Measurements from ENCODE around the gene TULP1.

Gene TULP1

DNA sequence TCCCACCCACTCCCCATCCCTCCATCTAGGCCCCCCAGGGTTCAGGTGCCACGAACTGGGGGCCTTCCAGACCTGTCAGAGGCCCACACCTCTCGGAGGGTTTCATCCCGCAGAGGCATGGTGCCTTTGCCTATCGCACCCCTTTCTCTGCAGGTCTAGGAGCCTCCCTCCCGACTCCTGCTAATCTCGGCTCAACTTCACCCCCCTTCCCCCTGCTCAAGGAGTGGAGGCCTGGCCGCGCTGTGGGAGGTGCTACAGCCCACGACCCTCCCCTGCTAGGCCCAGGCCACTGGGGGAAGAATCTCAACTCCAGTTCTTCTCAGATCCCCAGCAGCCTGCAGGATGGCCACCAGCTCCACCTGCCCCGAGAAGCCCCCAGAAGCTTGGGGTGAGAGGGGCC lies at the start of gene TULP1:
Gene TULP1 (minus strand): TSS at position 157 of the 400 bp plus-strand sequence. CDS start 38 bp downstream, at position 119.
- Histone ChIP-seq H3K36me3 (no peaks in the 10 kb centered on the region), H3K4me1 (peaks cover 17 to 45% (median 37%) of the 10 kb centered on the region in 10 experiments), H3K27ac (no peak within 1 kb of the TSS), H3K9me3 (replicated peaks in 1 of 11) (no peaks in the 10 kb centered on the region), H4K20me1 (peaks cover 0 to 22% (median 0%) of the 10 kb centered on the region in 11 experiments; a peak in 2 of 22 replicates), H3K4me3 (peak within 1 kb of the TSS in 5 of 10 experiments; percentile 21 to 54 (median 40); a peak in 5 of 20 replicates), H3K4me2 (peak within 1 kb of the TSS; percentile 72 to 93 (median 82)), H3K27me3 (peaks cover 28 to 55% (median 40%) of the 10 kb centered on the region in 11 experiments), H3K9ac (peak within 1 kb of the TSS in 5 of 11 experiments; percentile 38 to 59 (median 46); a peak in 6 of 22 replicates)
- TF ChIP-seq Cebpa-rat (IDR thresholded peaks at IDR 0.05) = no peak

GRCh38 chr6:35562060-35562459 lies 49.4 kb upstream of the TULP1 start:
- peaks cover 8 to 12% (median 9%) of the 10 kb centered on the region in 11 experiments; a peak in 21 of 22 replicates for H3K9me3 ChIP-seq (replicated peaks in 1 of 11)
- no peak overlapping the region for H3K27ac ChIP-seq
- no peak for TF ChIP-seq Cebpa-rat (IDR thresholded peaks at IDR 0.05)
- peaks cover 5 to 51% (median 34%) of the 10 kb centered on the region in 10 experiments; a peak in 17 of 20 replicates for H3K4me1 ChIP-seq
- H4K20me1 ChIP-seq = no peaks in the 10 kb centered on the region
- H3K27me3 ChIP-seq = no peaks in the 10 kb centered on the region; a peak in 1 of 22 replicates
- H3K36me3 ChIP-seq = no peaks in the 10 kb centered on the region
- no peak overlapping the region for H3K9ac ChIP-seq
- peak overlapping the region; percentile 13 to 66 (median 53); a peak in 20 of 22 replicates for H3K4me2 ChIP-seq
- H3K4me3 ChIP-seq = no peak overlapping the region

DNA sequence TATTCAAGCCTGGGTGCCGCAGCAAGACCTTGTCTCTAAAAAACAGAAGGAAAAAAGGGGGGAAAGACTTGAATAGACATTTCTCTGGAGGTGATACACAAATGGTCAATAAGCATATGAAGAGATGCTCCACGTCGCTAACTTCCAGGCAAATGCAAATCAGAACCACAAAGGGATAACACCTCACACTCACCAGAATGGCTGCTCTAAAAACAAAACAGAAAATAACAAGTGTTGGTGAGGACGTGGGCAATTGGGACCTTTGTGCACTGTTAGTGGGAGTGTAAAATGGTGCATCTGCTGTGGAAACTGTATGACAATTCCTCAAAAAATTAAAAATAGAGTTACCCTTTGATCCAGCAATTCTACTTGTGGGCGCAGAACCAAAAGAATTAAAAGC lies 48.4 kb upstream of the TULP1 start:
- Histone ChIP-seq H3K27ac (no peak overlapping the region), H3K4me2 (peak overlapping the region in 5 of 11 experiments; percentile 13 to 56 (median 54); a peak in 4 of 22 replicates)
- no peak for TF ChIP-seq Cebpa-rat (IDR thresholded peaks at IDR 0.05)

DNA sequence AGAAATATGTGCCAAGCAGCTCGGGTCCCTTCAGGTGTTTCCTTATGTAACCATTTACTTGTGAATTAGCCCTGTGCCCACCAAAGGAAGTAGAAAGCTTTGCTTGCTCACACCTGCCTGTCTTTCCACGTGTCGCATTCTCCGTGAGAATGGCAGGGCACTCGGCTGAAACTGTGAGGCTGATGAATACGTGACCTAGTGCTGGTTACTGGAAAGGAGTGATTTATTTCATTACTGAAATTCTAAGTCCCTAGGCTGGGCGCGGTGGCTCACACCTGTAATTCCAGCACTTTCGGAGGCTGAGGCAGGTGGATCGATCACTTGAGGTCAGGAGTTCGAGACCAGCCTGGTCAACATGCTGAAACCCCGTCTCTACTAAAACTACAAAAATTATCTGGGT lies 45.9 kb upstream of the TULP1 start:
- no peak overlapping the region for H3K4me3 ChIP-seq
- H3K9ac ChIP-seq = no peak overlapping the region
- H3K27me3 ChIP-seq = no peaks in the 10 kb centered on the region; a peak in 1 of 22 replicates
- no peaks in the 10 kb centered on the region for H3K9me3 ChIP-seq (replicated peaks in 1 of 11)
- TF ChIP-seq Cebpa-rat (IDR thresholded peaks at IDR 0.05) = no peak
- H3K4me1 ChIP-seq = peaks cover 5 to 51% (median 34%) of the 10 kb centered on the region in 10 experiments; a peak in 17 of 20 replicates
- H3K36me3 ChIP-seq = no peaks in the 10 kb centered on the region
- no peaks in the 10 kb centered on the region for H4K20me1 ChIP-seq
- peak overlapping the region in 7 of 11 experiments; percentile 44 to 84 (median 71); a peak in 12 of 22 replicates for H3K4me2 ChIP-seq
- no peak overlapping the region for H3K27ac ChIP-seq

More for the DNA sequence above, 48.4 kb upstream of the TULP1 start:
- Histone ChIP-seq H3K9ac (no peak overlapping the region), H3K36me3 (no peaks in the 10 kb centered on the region), H3K9me3 (replicated peaks in 1 of 11) (peaks cover 0 to 3% (median 0%) of the 10 kb centered on the region in 11 experiments; a peak in 5 of 22 replicates), H3K27me3 (no peaks in the 10 kb centered on the region; a peak in 1 of 22 replicates), H3K4me1 (peaks cover 5 to 51% (median 34%) of the 10 kb centered on the region in 10 experiments; a peak in 17 of 20 replicates), H4K20me1 (no peaks in the 10 kb centered on the region), H3K4me3 (no peak overlapping the region)

DNA sequence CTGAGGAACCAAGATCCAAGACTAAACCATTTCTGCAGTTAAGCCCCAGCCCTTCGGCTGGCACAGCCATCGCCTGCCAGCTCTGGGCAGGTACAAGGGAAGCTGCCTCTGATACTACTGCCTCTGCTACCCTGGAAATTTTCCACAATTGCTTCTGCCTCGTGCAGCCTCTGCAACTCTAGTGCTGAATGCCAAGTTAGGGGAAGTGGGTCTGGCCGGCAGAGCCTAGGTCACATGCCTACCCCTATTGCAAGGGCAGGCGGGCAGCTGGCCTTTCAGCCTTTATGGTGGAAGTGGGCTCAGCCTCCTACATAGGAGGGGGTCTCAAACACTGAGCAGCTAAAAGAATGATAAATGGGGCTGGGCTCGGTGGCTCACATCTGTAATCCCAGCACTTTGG lies 44.5 kb upstream of the TULP1 start:
- no peaks in the 10 kb centered on the region for H3K36me3 ChIP-seq
- no peak for TF ChIP-seq Cebpa-rat (IDR thresholded peaks at IDR 0.05)
- H3K9me3 ChIP-seq (replicated peaks in 1 of 11) = peaks cover 0 to 4% (median 0%) of the 10 kb centered on the region in 11 experiments; a peak in 1 of 22 replicates
- H4K20me1 ChIP-seq = no peaks in the 10 kb centered on the region
- H3K27me3 ChIP-seq = no peaks in the 10 kb centered on the region; a peak in 1 of 22 replicates
- H3K4me2 ChIP-seq = no peak overlapping the region
- peaks cover 3 to 43% (median 28%) of the 10 kb centered on the region in 10 experiments; a peak in 17 of 20 replicates for H3K4me1 ChIP-seq
- H3K9ac ChIP-seq = no peak overlapping the region
- no peak overlapping the region for H3K27ac ChIP-seq
- no peak overlapping the region for H3K4me3 ChIP-seq

GRCh38 chr6:35554811-35555210 lies 42.1 kb upstream of the TULP1 start:
- H3K4me2 ChIP-seq = no peak overlapping the region
- no peak for TF ChIP-seq Cebpa-rat (IDR thresholded peaks at IDR 0.05)

DNA sequence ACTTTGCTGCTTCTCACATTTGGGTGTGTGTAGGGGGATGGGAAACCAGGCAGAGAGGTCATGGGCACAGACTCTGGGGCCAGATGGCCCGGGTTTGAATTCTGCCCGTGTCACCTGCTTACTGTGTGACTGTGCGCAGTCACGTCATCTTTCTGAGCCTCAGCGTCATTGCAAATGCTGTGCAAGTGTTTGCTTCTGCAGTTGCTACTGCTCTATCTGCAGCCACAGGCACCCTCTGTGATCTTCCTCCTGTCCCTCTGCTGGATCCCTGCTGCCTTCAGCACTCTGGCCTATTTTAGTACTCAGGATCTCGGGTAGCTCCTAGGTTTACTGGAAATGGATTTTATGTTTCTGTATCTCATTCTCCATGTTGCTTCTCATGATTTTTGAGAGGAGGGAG lies 40.6 kb upstream of the TULP1 start:
- Histone ChIP-seq H4K20me1 (no peaks in the 10 kb centered on the region), H3K27me3 (no peaks in the 10 kb centered on the region; a peak in 1 of 22 replicates), H3K9me3 (replicated peaks in 1 of 11) (peaks cover 18 to 31% (median 23%) of the 10 kb centered on the region in 11 experiments), H3K9ac (no peak overlapping the region), H3K4me1 (peaks cover 0 to 6% (median 2%) of the 10 kb centered on the region in 10 experiments; a peak in 11 of 20 replicates), H3K36me3 (no peaks in the 10 kb centered on the region), H3K4me3 (no peak overlapping the region), H3K27ac (no peak overlapping the region), H3K4me2 (no peak overlapping the region)
- no peak for TF ChIP-seq Cebpa-rat (IDR thresholded peaks at IDR 0.05)

More at GRCh38 chr6:35554811-35555210, 42.1 kb upstream of the TULP1 start:
- Histone ChIP-seq H3K36me3 (no peaks in the 10 kb centered on the region), H3K27ac (no peak overlapping the region), H3K4me3 (no peak overlapping the region), H3K4me1 (peaks cover 0 to 21% (median 16%) of the 10 kb centered on the region in 10 experiments; a peak in 15 of 20 replicates), H4K20me1 (no peaks in the 10 kb centered on the region), H3K9ac (no peak overlapping the region), H3K9me3 (replicated peaks in 1 of 11) (peaks cover 11 to 25% (median 19%) of the 10 kb centered on the region in 11 experiments), H3K27me3 (no peaks in the 10 kb centered on the region; a peak in 1 of 22 replicates)

DNA sequence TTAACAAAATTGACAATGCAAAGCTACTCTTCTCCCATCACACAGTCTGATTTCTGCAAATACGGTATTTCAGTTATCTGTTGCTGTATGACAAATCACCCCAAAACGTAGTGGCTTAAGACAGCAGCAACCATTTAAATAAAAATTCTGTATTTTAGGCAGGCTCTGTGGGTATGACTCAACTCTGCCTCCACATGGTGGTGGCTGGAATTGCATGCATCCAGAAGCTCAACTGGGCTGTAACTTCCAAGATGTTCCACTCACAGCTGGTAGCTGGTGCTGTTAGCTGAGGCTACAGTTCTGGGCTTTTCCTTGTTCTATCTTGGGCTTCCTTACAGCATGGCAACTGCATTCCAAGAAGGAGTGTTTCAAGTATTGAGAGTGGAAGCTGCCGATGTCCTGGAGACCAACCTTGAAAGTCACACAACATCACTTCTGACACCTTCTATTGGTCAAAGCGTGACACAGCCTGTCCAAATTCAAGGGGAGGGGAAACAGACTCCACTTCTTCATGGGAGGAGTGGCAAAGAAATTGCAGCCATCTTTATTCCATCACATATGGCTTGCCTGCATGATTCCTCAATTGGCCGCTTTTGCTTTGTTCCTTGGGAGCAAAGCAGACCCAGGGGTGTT lies 39.7 kb upstream of the TULP1 start:
- Histone ChIP-seq H3K9me3 (replicated peaks in 1 of 11) (peaks cover 18 to 31% (median 23%) of the 10 kb centered on the region in 11 experiments), H3K4me2 (no peak overlapping the region), H3K27ac (no peak overlapping the region), H3K27me3 (no peaks in the 10 kb centered on the region), H3K36me3 (no peaks in the 10 kb centered on the region), H3K9ac (no peak overlapping the region), H4K20me1 (no peaks in the 10 kb centered on the region), H3K4me3 (no peak overlapping the region), H3K4me1 (no peaks in the 10 kb centered on the region)
- no peak for TF ChIP-seq Cebpa-rat (IDR thresholded peaks at IDR 0.05)

GRCh38 chr6:35550437-35550836 lies 37.7 kb upstream of the TULP1 start:
- TF ChIP-seq Cebpa-rat (IDR thresholded peaks at IDR 0.05) = no peak
- Histone ChIP-seq H3K9ac (no peak overlapping the region), H3K27ac (no peak overlapping the region), H3K4me1 (no peaks in the 10 kb centered on the region), H4K20me1 (no peaks in the 10 kb centered on the region), H3K4me2 (no peak overlapping the region), H3K4me3 (no peak overlapping the region), H3K9me3 (replicated peaks in 1 of 11) (peaks cover 18 to 31% (median 23%) of the 10 kb centered on the region in 11 experiments), H3K36me3 (no peaks in the 10 kb centered on the region), H3K27me3 (no peaks in the 10 kb centered on the region)

Measured in BLaER1 treated with 17β-estradiol and CSF1 and Interleukin-3, amounts not matched to agents 10 nM and 100 nM (cell line).